GM23338 (cell line): Measurements from ENCODE around the gene TMEM132D. TPM values are rescaled to one million over a fixed set of nuclear protein-coding genes. Genes with fewer than 3 reads are reported as not detected.

Experiments used
- ATAC-seq: fragments of 200-7000 bp; cut with Tn5 transposase; 3 replicates; pipeline ENCODE4 v1.9.1; 2020
- DNase-seq: peaks from one replicate; pipeline ENCODE4 v3.0.0-alpha.2; 2015; ENCODE audit warnings: low spot score
- H2AFZ ChIP-seq: fragments of 200-600 bp; sonication (generic); 2 replicates; pipeline ENCODE4 v1.8.0; 2016; ENCODE audit warnings: antibody characterized with exemption, mild to moderate bottlenecking, moderate library complexity
- H3F3A ChIP-seq: fragments of 200-600 bp; sonication (generic); replicated peaks from 2 replicates; pipeline ENCODE4 v1.8.0; 2017; ENCODE audit warnings: antibody characterized with exemption, mixed run types, low read depth
- H3K27ac ChIP-seq: fragments of 200-600 bp; sonication (generic); 2 replicates; pipeline ENCODE4 v1.6.1; 2016; ENCODE audit warnings: low read depth
- H3K27me3 ChIP-seq: fragments of 200-600 bp; sonication (generic); 2 replicates; pipeline ENCODE4 v1.8.0; 2016; ENCODE audit warnings: mild to moderate bottlenecking, mixed run types, moderate library complexity; ENCODE audit not compliant: insufficient read depth
- H3K36me3 ChIP-seq: fragments of 200-600 bp; sonication (generic); 2 replicates; pipeline ENCODE4 v1.8.0; 2016; ENCODE audit warnings: mild to moderate bottlenecking; ENCODE audit not compliant: insufficient read depth
- H3K4me1 ChIP-seq: fragments of 200-600 bp; sonication (generic); 2 replicates; pipeline ENCODE4 v1.8.0; 2016; ENCODE audit warnings: mild to moderate bottlenecking, moderate library complexity; ENCODE audit not compliant: insufficient read depth
- H3K4me2 ChIP-seq: fragments of 200-600 bp; sonication (generic); 2 replicates; pipeline ENCODE4 v1.7.1; 2017; ENCODE audit warnings: mixed run types
- H3K4me3 ChIP-seq: fragments of 200-600 bp; sonication (generic); 2 replicates; pipeline ENCODE4 v1.6.1; 2016; ENCODE audit warnings: mixed run types
- H3K79me2 ChIP-seq: fragments of 200-600 bp; sonication (generic); replicated peaks from 2 replicates; pipeline ENCODE4 v1.8.0; 2017; ENCODE audit warnings: mild to moderate bottlenecking; ENCODE audit not compliant: insufficient read depth
- H3K9me2 ChIP-seq: fragments of 200-600 bp; sonication (generic); 2 replicates; pipeline ENCODE4 v1.8.0; 2017; ENCODE audit not compliant: insufficient read depth
- H4K20me1 ChIP-seq: fragments of 200-600 bp; sonication (generic); replicated peaks from 2 replicates; pipeline ENCODE4 v1.8.0; 2017; ENCODE audit warnings: mild to moderate bottlenecking; ENCODE audit not compliant: insufficient read depth
- H3K27ac Mint-ChIP-seq: 2 replicates; pipeline ENCODE4 v1.8.0; 2020; ENCODE audit warnings: inconsistent platforms, mild to moderate bottlenecking, moderate library complexity, mixed read lengths
- H3K27me3 Mint-ChIP-seq: 3 replicates; pipeline ENCODE4 v1.8.0; 2022; ENCODE audit warnings: low read depth, mild to moderate bottlenecking, moderate library complexity, mixed read lengths, inconsistent platforms; ENCODE audit not compliant: insufficient read depth, poor library complexity
- H3K36me3 Mint-ChIP-seq: 3 replicates; pipeline ENCODE4 v1.8.0; 2021; ENCODE audit warnings: low read depth, mild to moderate bottlenecking, inconsistent platforms, moderate library complexity, mixed read lengths
- H3K4me1 Mint-ChIP-seq: 3 replicates; pipeline ENCODE4 v1.8.0; 2020; ENCODE audit warnings: mild to moderate bottlenecking, inconsistent platforms, mixed read lengths
- H3K4me3 Mint-ChIP-seq: 3 replicates; pipeline ENCODE4 v1.8.0; 2021; ENCODE audit warnings: moderate library complexity, mild to moderate bottlenecking, inconsistent platforms, mixed read lengths
- H3K9me3 Mint-ChIP-seq: 3 replicates; pipeline ENCODE4 v1.8.0; 2020; ENCODE audit warnings: moderate library complexity, mild to moderate bottlenecking, inconsistent platforms, mixed read lengths
- CTCF ChIP-seq, 2 experiments: fragments of 200-600 bp in 1 of 2; sonication (generic) in 1 of 2; conservative IDR thresholded peaks; 2 replicates each; pipeline versions ENCODE4 v1.5.1 to v1.6.1; 2016 to 2017; ENCODE audit warnings: antibody characterized with exemption in 2 of 2, low read depth in 2 of 2, mild to moderate bottlenecking in 2 of 2, moderate library complexity in 1 of 2
- ETS1 ChIP-seq: IDR thresholded peaks from 2 replicates; pipeline ENCODE4 v1.6.1; 2016; ENCODE audit warnings: antibody characterized with exemption
- EZH2 ChIP-seq: fragments of 200-600 bp; sonication (generic); IDR thresholded peaks from one replicate; pipeline ENCODE4 v1.8.0; 2017; ENCODE audit warnings: antibody characterized with exemption, mild to moderate bottlenecking, low read depth; ENCODE audit not compliant: unreplicated experiment
- EZH2phosphoT487 ChIP-seq: fragments of 200-600 bp; sonication (generic); IDR thresholded peaks from one replicate; pipeline ENCODE4 v1.8.1; 2018; ENCODE audit warnings: antibody characterized with exemption; ENCODE audit not compliant: unreplicated experiment
- NANOG ChIP-seq: IDR thresholded peaks from 2 replicates; pipeline ENCODE4 v1.6.1; 2016; ENCODE audit warnings: antibody characterized with exemption, borderline replicate concordance
- POLR2AphosphoS5 ChIP-seq: IDR thresholded peaks from 2 replicates; pipeline ENCODE4 v1.6.1; 2016; ENCODE audit warnings: antibody characterized with exemption, low read depth
- REST ChIP-seq: IDR thresholded peaks from one replicate; pipeline ENCODE4 v1.6.1; 2018; ENCODE audit warnings: antibody characterized with exemption; ENCODE audit not compliant: unreplicated experiment
- STAT1 ChIP-seq: IDR thresholded peaks from one replicate; pipeline ENCODE4 v1.6.1; 2016; ENCODE audit warnings: antibody characterized with exemption; ENCODE audit not compliant: unreplicated experiment
- ZNF114 ChIP-seq: fragments of 250-450 bp; sonication (Bioruptor Pico); IDR thresholded peaks from 2 replicates; pipeline ENCODE4 v1.5.0; 2020; ENCODE audit warnings: mild to moderate bottlenecking, moderate library complexity
- ZNF331 ChIP-seq: fragments of 250-450 bp; sonication (Bioruptor Pico); IDR thresholded peaks from 2 replicates; pipeline ENCODE4 v1.5.0; 2020; ENCODE audit warnings: low read depth, mild to moderate bottlenecking, moderate library complexity
- ZNF462 ChIP-seq: fragments of 250-450 bp; sonication (Bioruptor Pico); IDR thresholded peaks from 2 replicates; pipeline ENCODE4 v1.5.0; 2020; ENCODE audit warnings: mild to moderate bottlenecking, moderate library complexity
- polyA plus RNA-seq: library from polyadenylated mRNA; unstranded; fragments of >200 nt; fragmentation: Nextera tagmentation; extraction: Ambion mirVana; gene quantifications from 2 replicates; pipeline ENCODE4 v1.2.1, GENCODE V29; 2016
- total RNA-seq: library from RNA; depleted of rRNA; stranded (reverse); fragments of >200 nt; shearing (Covaris generic); gene quantifications from 2 replicates; pipeline ENCODE4 v1.2.3, GENCODE V29; 2014

TMEM132D gene
- total and polyA plus RNA-seq, 2 experiments from 2014 or later: 0.44 to 5.3 TPM

GRCh38 chr12:129848876-129849275, 54.9 kb downstream of the TMEM132D start (continued):
- TF ChIP-seq REST: no peak
- no peak for TF ChIP-seq ZNF114
- TF ChIP-seq CTCF (conservative IDR thresholded peaks at IDR 0.05; ENCODE audit: low read depth in 2 of 2): no peak
- no peak for TF ChIP-seq EZH2phosphoT487

GRCh38 chr12:129847063-129847462, 56.8 kb downstream of the TMEM132D start:
- no peak for ATAC-seq
- H3K27me3 Mint-ChIP-seq: peaks cover 3% of the 10 kb centered on the region
- no peaks in the 10 kb centered on the region for H3K4me1 Mint-ChIP-seq
- H3K9me2 ChIP-seq: 0 out of 2 replicates have a peak, but pooled peaks cover 5% of the 10 kb centered on the region
- no peaks in the 10 kb centered on the region for H4K20me1 ChIP-seq
- no peak overlapping the region for H3K4me3 ChIP-seq
- no peak overlapping the region for H3K4me2 ChIP-seq
- peaks cover 46% of the 10 kb centered on the region for H3K36me3 Mint-ChIP-seq
- 0 out of 2 replicates have a peak, but pooled peaks cover 3% of the 10 kb centered on the region for H3K79me2 ChIP-seq
- H3K27ac ChIP-seq: no peak overlapping the region
- H2AFZ ChIP-seq: no peak overlapping the region
- no peaks in the 10 kb centered on the region for H3K36me3 ChIP-seq
- DNase-seq: no peak
- H3K9me3 Mint-ChIP-seq: peaks cover 100% of the 10 kb centered on the region
- no peak overlapping the region for H3K27ac Mint-ChIP-seq
- no peaks in the 10 kb centered on the region for H3K4me1 ChIP-seq
- H3K27me3 ChIP-seq: no peaks in the 10 kb centered on the region
- no peaks in the 10 kb centered on the region for H3F3A ChIP-seq
- H3K4me3 Mint-ChIP-seq: no peak overlapping the region
- no peak for TF ChIP-seq POLR2AphosphoS5
- no peak for TF ChIP-seq ZNF331 (CRISPR knock-in tag)
- TF ChIP-seq ETS1: no peak
- no peak for TF ChIP-seq STAT1
- TF ChIP-seq NANOG: no peak
- no peak for TF ChIP-seq EZH2
- no peak for TF ChIP-seq ZNF462
- no peak for TF ChIP-seq CTCF (conservative IDR thresholded peaks at IDR 0.05; ENCODE audit: low read depth in 2 of 2)
